Measurements from ENCODE around the gene PC. TPM values are rescaled to one million over a fixed set of nuclear protein-coding genes. Genes with fewer than 3 reads are reported as not detected.
A peak's percentile ranks its signal among the peaks of the same experiment; 100 is the strongest.

The PC gene
- total RNA-seq, 1 donor from 2014 or later, result 9.5 TPM

- DNase-seq (ENCODE audit: low read depth), result peak; percentile 82
Observed at GRCh38 chr11:66883016-66883965, 74.9 kb downstream of the PC start.

GRCh38 chr11:66882561-66883015 lies 75.6 kb downstream of the PC start:
- DNase-seq (ENCODE audit: low read depth), result no peak

GRCh38 chr11:66881927-66882452 lies 76.2 kb downstream of the PC start:
- no peak for DNase-seq (ENCODE audit: low read depth)

- no peak for DNase-seq (ENCODE audit: low read depth)
Observed at GRCh38 chr11:66881451-66881835, 76.7 kb downstream of the PC start.

- peak; percentile 61 for DNase-seq (ENCODE audit: low read depth)
Observed at GRCh38 chr11:66880496-66881450, 77.4 kb downstream of the PC start.

GRCh38 chr11:66879999-66880398 lies 78.2 kb downstream of the PC start:
- no peak for DNase-seq (ENCODE audit: low read depth)

GRCh38 chr11:66879583-66879982 lies 78.6 kb downstream of the PC start:
- DNase-seq (ENCODE audit: low read depth), result no peak

GRCh38 chr11:66879000-66879399 lies 79.2 kb downstream of the PC start:
- no peak for DNase-seq (ENCODE audit: low read depth)

- DNase-seq (ENCODE audit: low read depth), result no peak
Observed at GRCh38 chr11:66878474-66878873, 79.7 kb downstream of the PC start.

- DNase-seq (ENCODE audit: low read depth), result peak; percentile 59
Observed at GRCh38 chr11:66877588-66878385, 80.4 kb downstream of the PC start.

- DNase-seq (ENCODE audit: low read depth), result no peak
Observed at GRCh38 chr11:66875378-66875777, 82.8 kb downstream of the PC start.

GRCh38 chr11:66874232-66874631 lies 84.0 kb downstream of the PC start:
- no peak for DNase-seq (ENCODE audit: low read depth)

- no peak for DNase-seq (ENCODE audit: low read depth)
Observed at GRCh38 chr11:66871521-66871901, 86.7 kb downstream of the PC start.

GRCh38 chr11:66870616-66871520 lies 87.3 kb downstream of the PC start:
- DNase-seq (ENCODE audit: low read depth), result no peak

- no peak for DNase-seq (ENCODE audit: low read depth)
Observed at GRCh38 chr11:66870131-66870530, 88.1 kb downstream of the PC start.

GRCh38 chr11:66869567-66869870 lies 88.7 kb downstream of the PC start:
- no peak for DNase-seq (ENCODE audit: low read depth)

GRCh38 chr11:66868726-66869566 lies 89.2 kb downstream of the PC start:
- peak; percentile 11 for DNase-seq (ENCODE audit: low read depth)

GRCh38 chr11:66868082-66868725 lies 90.0 kb downstream of the PC start:
- DNase-seq (ENCODE audit: low read depth), result no peak

- DNase-seq (ENCODE audit: low read depth), result no peak
Observed at GRCh38 chr11:66867425-66868040, 90.7 kb downstream of the PC start.

All from renal cortical epithelial cell (primary cell).